Measurements from ENCODE around the gene EMID1.

EMID1 gene

DNA sequence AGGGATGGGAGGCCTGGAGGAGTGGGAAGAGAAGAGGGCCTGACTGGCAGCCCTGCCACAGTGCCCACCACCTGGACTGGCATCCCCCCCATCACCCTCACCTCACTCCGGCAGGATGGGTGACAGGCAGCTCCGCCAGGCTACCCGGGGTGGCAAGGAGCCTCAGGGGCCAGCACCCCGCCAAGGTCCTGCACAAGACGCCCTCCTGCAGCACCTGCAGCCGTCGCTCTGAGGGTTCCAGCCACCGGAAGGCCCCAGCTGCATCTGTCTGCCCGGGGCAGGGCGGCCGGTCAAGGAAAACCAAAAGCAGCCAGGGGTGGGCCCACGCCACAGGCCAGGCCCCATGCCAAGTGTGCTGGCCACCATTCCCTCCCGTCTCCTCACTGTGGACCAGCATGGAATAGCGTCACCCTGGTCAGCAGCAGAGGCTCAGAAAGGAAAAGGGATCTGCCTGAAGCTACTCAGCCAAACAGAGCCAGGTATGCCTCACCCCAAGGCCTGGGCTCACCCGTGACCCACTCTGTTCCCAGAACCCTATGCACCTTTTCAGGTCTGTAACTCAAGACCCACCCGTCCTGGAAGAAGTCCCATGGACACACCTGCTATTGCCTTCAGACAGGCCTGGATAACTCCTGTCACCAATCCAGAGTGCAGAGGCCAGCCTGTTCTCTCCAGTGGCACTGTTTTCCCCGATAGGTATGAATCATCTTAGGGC lies 55.1 kb downstream of the EMID1 start:
- DNase-seq (ENCODE audit: low read depth in 2 of 2), result no peak

DNA sequence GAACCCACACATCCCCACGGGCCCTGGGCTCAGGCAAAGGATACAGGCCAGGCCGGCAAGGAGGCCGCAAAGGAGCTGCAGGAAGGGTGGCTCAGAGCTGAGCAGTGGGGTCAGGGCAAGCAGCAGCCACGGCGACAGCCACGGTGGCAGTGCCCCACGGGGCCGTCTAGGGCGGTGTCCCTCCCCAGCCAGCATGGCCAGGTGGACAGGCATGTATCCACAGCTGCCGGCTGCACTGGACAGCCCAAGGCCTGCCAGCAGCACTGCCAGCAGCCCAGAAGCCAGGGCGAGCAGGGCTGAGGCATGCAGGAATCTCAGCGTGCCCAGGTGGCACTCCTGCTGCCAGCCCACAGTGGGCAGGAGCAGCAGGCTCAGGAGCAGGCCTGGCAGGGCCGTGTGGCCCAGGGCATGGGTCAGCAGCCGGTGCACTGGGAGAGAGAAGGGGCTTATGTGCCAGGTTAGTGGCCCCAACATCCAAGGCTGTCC lies 58.1 kb downstream of the EMID1 start:
- no peak for DNase-seq (ENCODE audit: low read depth in 2 of 2)

DNA sequence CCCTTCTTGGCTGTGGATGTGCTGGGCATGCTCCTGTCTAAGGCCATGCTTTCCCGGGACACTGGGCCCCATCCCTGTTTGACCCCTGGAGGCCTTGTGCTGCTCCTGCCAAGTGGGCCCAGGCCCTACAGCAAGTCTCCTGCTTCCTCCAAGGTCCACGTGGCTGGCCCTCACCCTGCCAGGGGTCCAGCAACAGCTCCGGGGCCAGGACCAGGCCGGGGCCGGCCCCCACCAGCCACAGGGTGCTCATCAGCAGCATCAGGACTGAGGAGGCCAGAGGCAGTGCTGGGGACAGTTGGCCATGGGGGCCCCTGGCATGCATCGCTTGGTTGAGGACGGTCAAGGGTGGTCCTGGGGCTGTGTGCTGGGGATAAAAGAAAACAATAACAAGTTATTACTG lies 59.6 kb downstream of the EMID1 start:
- DNase-seq (ENCODE audit: low read depth in 2 of 2), result no peak

DNA sequence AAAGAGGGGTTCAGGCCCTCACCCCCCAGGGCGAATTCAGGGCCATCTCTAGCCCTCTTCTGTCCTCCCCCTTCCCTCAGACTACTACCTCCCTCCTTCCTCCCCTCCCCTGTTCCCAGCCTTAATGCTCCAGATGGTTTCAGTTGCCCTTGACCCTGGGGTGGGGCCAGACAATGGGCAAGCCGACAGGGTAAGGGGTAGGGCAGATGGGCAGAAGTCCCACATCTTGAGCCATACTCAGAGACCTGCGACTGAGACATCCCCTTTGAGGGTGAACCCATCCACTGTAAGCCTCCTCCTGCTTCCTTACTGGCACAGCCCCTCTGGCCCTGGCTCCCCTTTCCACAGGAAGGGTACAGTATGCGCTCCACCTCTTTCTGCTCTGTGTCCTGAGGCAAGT lies 60.2 kb downstream of the EMID1 start:
- no peak for DNase-seq (ENCODE audit: low read depth in 2 of 2)

DNA sequence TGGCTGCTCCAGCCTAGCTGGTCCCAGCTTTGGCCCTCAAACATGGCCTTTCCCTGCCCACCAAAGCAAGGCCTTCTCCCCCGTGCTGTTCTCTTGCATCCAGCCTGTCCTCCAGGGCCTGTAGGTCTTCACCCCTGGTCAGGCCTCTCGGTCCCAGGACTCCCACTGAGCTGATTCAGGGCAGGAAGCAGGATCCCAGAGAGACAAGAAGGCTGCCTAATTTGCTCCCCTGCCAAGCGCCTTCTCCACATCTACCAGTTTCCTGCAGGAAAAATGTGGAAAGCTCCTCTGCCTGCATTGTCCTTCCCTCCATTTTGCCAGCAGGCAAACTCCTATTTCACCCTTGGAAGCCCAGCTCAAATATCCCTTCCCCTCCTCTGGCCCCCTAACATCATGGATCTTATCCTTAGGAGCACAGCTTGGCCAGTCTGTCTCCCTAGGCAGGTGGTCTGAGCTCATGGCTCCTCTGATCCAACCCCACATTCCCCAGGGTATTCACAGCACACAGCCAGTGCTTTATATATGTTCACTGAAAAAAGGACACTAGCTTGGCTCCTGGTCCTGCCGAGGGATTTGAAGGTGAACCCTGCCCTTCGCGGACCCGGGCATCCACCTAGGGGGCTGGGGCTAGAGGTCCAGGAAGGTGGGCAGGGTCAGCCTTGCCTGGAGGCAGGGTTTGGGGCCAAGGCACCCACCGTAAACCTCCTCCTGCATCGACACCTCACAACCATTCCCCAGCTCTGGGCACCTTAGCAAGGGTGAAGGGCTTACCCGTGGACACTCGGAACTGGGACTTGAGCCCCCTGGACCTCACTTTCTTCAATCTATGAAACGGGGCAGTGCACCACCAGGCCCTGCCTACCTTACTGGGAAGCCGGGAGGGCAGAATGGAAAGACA lies 61.1 kb downstream of the EMID1 start:
- DNase-seq (ENCODE audit: low read depth in 2 of 2), result no peak

DNA sequence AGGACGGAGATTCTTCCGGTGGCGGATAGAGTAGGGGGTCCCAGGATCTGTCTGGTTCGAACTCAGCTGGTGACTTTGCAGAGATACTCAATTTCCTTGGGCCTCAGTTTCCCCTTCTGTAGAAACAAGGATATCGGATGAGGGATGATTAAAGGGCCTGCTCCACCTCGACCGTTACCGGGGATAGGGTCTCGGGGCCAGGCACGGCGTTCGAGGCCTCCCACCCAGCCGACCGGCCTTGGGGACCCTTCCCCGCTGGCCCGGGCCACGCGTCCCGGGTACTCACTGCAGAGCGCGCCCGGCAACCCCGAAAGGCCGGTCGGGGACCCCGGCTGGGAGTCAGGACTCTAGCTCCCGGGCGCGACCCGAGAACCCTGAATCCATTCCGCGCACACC lies 61.8 kb downstream of the EMID1 start:
- no peak for DNase-seq (ENCODE audit: low read depth in 2 of 2)

DNA sequence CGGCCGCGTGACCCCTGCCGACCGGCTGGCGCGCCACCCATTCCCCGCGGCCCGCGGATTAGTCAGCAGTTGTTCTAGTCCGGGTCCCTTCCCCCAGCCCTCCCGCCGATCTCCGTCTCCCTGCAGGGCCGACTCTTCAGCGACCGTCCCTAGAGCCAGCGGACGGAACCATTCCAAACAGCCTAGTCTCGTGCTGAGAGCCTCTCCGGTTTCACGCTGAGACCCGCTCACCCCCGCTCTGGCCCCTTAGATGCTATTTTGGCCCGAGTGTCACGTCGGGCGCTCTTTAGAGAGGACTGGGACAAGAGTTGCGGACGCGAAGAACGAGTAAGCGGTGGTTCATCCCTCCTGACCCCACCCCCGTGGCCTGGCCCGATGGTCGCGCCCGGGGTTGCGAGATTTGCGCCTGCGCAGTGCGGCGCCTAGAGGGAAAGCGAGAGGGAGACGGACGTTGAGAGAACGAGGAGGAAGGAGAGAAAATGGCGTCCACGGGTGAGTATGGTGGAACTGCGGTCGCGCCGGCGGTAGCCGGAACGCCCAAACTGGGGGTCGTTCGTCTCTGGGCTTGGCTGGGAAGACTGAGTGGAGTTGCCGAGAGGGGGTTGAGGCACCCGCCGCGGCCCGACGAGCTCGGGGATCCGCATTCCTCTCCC lies 62.3 kb downstream of the EMID1 start, which contains the start of the genes EWSR1 and RHBDD3:
EWSR1 (plus strand) TSS at position 411 of the 653 bp plus-strand sequence; CDS start at position 480, 69 bp downstream.
RHBDD3 (minus strand) TSS at position 124 of the 653 bp plus-strand sequence. CDS start 2,355 bp downstream, outside the sequence.
- DNase-seq (ENCODE audit: low read depth in 2 of 2), result peak; percentile 90

DNA sequence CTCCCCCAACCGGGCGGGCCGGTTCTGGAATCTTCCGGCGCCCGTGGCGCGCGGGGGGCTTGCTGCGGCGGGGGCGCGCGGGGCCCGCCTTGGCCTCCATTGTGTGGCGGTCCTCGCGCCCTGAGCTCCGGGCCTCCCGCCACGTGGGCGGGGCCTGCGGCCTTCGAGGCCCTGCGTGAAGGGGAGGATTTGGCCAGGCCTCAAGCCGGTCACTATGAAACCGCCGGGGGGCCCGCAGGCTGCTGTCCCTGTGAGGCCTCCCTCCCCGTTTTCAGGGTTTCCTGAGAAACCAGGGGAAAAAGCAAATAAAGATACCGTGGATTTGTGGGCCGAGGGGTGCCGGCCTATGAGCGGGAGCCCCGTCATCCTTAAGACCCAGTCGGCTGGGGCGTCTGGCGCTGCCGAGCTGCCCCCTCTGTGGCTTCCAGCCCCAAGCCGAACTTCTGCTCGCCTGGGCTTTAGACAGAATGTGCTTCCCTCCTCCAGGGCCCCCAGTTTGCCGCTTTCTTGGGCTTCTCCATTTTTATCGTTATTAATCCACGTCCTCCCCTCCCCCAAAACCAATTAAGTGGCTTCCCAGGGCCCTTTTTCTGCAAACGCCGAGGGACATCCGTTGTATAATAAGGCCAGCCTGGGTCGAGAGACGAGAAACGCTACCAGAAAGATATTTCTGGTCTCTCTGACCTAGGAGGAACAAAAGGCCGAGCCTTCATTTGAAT lies 63.0 kb downstream of the EMID1 start:
- peak in 1 of 2 donors; percentile 9 for DNase-seq (ENCODE audit: low read depth in 2 of 2)

DNA sequence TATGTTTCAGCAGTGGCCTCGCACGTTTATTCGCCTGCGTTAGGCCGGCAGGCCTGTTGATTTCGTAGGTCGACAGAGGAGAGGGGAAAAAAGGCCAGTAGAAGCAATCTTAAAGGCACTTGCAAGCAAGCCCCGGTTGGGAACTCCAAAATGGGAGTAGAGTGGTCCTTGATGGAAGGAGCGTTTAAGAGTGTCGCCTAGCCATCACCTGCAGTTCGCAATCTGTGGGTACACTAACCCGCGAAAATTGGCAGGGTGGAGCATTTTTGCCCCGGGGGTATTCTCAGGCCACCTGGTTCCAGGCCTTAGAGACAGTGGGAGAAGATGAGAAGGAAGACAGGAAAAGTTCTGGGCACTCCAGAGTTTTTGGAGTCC lies 63.5 kb downstream of the EMID1 start:
- DNase-seq (ENCODE audit: low read depth in 2 of 2), result no peak

DNA sequence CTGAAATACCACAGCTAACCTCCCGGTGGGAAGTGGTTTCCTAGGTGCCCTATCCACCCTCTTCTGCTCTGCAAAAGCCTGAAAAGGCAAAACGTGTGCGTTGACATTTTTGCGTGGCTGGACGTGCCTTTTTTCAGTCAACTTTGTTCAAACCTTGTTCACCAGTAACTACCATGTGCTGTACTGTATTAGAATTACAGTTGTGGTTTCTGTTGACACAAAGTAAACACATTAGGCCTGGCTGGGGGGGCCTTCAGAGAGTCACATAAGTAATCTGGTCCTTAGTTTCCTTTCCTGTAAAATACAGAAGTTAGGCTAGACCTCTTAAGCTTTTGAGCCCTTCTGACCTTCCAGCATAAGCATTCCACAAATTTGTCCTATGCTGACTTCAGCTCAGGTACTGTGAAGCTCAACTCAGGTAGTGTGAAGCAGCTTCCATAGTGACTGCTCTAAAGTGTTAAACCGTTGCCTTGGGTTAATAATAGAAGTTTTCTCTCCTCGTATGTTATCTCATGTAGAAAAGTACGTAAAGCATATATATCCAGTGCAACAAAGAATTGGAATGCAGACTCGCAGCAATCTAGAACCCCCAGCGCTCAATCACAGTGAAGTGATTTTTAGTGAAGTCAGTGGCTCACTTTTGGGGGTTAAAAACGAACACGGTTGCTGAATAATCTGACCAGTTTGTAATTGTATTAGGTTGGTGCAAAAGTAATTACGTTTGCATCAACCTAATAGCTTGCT lies 64.2 kb downstream of the EMID1 start:
- no peak for DNase-seq (ENCODE audit: low read depth in 2 of 2)

DNA sequence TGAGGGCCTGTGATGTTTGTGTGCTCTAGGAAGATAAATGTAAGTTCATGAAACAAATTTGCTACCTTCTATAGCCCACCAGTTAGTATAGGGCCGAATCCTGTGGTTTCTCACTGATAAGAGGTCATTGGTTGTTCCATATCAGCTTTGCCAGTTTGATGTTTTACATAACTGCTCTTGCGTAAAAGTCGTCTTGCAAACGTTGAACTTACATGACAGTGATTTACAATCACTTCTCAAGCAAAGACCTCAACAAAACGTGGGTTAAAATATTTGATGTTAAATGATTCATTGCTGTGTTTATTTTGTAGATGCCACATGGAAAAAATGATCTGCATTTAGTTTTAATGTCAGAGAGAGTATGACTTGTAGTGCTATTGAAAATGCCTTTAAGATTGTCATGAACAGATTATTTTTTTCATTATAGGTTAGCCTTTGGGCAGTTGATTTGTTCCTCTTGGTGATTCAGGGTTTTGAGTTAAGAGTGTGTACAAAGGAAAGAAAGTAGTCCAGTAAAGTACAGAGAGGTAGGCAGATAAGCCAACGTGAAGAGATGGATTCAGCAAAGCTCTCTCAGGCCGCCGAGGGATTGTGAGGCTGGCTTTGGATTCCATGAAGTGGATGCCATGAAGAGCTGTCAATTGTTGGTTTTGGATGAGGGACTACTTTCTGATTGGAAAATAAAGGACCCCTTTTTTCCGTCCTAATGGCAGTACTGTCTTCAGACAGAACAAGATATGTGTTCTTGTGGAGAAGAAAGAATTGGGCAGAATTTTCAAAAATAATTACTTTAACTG lies 65.0 kb downstream of the EMID1 start:
- DNase-seq (ENCODE audit: low read depth in 2 of 2), result no peak

DNA sequence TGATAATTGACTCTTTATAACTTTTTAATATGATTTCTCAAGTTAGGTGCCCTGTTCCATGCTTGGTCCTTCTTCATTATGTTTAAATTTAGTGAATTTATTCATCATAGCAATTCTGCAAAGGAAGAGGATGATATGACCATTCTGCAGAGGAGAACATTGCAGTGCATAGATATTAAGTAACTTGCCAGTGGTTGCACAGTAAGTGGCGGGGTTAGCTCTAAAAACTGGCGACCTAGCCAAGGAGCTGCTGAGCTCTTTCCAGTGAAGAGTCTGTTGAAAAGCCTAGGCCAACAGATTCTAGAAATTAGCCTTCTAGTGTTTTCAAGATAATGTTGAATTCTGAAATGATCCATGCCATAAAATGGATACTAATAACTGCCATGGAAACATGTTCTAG lies 66.9 kb downstream of the EMID1 start:
- DNase-seq (ENCODE audit: low read depth in 2 of 2), result no peak

DNA sequence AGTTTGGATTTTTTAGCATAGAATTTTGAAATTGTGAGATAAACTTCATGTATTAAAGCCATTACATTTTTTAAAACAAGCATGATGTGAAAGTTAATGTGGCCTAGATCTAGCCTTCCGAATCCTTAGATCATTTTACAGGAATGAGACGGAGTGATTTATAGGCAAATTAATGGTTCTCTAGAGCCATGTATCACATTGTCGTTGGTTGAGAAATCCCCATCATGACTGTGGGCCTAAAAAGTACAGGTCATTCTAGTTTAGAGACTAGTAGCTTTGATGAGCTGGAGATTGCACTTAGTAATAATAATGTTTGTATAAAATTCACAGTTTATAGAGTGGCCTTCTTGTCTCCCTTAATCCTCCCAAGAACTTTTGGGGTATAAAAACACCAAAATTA lies 69.5 kb downstream of the EMID1 start:
- DNase-seq (ENCODE audit: low read depth in 2 of 2), result no peak

DNA sequence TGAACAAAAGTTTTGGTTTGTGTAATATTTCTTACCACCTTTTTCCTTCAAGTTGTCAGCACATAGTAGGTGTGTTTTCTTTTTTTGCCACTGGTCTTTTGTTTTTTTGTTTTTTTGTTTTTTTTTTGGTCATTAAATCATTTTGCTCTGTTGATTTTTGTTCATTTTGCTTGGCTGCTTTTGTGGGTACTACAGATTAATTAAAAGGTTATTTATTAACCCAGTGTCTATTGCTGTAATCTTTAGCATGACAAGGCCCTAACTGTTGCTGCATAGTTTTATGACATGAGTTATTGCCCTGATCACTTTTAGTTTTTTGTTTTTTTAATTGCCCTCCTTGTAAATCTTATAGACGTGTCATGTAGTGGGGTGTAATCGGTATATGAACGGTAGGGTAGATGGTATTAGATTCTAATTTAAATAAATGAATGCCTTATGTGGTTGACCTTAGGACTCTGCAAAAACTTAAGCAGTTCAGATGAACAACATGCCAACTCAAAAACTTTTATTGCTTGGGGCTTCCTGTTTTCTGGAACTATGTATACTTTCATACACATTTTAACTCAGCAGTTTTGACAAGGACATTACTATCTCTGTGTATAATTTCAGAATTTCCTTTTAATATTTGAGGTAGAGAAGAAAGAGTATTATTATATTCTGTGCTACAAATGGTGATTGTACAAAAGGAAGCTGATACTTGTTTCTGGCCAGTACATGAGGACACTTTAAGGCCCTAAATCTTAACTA lies 70.3 kb downstream of the EMID1 start:
- DNase-seq (ENCODE audit: low read depth in 2 of 2), result no peak

DNA sequence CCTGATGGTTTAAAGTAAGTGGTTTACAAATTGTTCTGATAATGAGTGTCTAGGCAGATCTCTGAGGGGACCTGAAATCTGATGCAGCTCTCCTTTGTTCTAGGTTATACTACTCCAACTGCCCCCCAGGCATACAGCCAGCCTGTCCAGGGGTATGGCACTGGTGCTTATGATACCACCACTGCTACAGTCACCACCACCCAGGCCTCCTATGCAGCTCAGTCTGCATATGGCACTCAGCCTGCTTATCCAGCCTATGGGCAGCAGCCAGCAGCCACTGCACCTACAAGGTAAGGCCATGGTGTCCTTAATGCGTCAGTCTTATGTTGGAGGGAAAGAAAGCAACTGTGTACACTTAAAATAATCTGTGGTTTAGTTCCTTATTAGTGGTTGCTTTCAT lies 72.2 kb downstream of the EMID1 start:
- DNase-seq (ENCODE audit: low read depth in 2 of 2), result no peak

DNA sequence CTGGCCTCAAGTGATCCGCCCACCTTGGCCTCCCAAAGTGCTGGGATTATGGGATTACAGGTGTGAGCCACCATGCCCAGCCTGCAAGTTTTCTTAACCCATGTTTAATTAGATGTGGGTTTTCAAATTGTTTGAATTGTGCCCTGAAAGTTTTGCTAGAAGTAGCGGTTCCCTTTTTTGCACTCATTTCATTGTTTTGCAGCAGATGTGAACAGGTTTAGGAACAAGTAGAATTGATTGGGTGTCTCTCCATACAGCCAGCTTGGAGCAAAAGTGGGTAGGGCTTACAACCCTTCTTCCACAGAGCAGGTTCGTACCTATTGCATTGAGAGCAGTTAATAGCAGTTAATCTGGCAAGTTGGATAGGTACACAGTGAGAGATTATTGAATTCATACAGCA lies 78.5 kb downstream of the EMID1 start:
- no peak for DNase-seq (ENCODE audit: low read depth in 2 of 2)

DNA sequence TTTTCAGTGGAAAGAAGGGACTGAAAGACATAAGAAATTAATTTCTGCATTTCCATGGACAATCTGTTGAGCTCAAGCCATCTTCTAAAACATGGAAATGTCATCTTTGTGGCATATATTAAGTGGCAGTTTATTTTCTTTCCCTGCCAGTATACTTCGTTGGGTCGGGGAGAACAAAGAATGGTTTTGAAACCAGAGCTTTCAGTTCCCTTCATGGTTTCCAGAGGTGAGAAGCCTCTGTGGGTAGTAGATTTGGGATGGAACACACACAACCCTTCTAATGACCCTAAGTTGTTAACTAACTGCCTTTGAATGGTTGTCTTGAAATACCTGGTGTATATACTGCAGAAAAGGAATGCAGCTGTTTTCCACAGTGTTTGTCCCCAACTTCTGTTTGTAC lies 83.1 kb downstream of the EMID1 start:
- DNase-seq (ENCODE audit: low read depth in 2 of 2), result no peak

DNA sequence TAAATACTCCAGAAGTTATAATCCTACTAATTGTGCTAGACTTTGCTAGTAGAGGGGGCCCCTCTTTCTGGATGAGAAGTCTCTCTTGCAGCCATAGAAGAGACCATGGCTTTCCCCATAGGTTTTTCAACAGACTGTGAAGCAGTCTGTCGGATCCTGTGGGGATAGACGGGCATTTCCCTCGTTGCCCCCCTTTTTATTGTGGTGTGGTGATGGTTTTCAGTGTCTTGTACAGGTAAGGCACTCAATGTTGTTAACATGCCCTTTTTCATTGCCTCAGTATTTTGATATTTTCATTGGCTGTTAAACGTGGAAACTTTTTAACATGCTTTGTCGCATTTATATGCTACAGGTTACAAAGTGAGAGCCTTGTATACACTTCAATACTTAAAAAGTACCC lies 84.4 kb downstream of the EMID1 start:
- no peak for DNase-seq (ENCODE audit: low read depth in 2 of 2)

DNA sequence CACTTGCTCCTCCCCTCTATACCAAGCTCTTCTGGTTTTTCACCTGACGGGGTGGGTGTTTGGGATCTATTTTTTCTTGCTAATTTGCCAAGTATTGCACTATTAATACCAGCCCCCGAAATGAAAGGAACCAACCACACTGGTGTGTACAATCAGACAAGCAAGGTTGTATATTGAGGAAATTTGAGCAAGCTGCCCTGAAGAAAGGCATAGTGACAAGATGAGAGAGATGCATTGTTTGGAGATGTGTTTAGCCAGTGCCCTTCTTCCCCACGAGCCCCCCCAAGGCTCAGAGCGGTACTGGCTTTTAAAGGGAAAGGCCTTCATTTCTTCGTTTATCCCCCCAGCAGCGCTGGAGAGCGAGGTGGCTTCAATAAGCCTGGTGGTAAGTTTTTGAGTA lies 85.5 kb downstream of the EMID1 start:
- DNase-seq (ENCODE audit: low read depth in 2 of 2), result no peak
